Hematopoietic multipotent progenitor cell treated with erythropoietin and hydrocortisone succinate and interleukin-3 and kit ligand, for 4 days (in vitro differentiated cells): ENCODE data around the gene JOSD2.
"Not testable (repeated sequence)": the region's sequence is repeated elsewhere in the genome, so short reads cannot be mapped to it uniquely, and the experiment has no call there.

Experiments
- DNase-seq: peaks from one replicate; pipeline ENCODE4 v3.0.0-alpha.2; 2015

JOSD2 gene

GRCh38 chr19:50475101-50475568 is 35.9 kb downstream of the JOSD2 start:
- DNase-seq = no peak

DNA sequence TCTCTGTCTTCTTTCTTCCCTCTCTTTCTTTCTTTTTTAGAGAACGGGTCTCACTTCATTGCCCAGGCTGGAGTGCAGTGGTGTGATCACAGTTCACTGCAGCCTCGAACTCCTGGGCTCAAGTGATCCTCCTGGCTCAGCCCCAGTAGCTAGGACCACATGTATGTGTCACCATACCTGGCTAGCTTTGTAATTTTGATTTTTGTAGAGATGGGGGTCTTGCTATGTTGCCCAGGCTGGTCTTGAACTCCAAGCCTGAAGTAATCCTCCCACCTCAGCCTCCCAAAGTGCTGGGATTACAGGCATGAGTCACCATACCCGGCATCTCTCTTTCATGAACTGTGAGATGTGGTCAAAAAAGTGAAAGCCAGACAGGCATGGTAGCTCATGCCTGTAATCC is 37.7 kb downstream of the JOSD2 start:
- DNase-seq = not testable (repeated sequence)

DNA sequence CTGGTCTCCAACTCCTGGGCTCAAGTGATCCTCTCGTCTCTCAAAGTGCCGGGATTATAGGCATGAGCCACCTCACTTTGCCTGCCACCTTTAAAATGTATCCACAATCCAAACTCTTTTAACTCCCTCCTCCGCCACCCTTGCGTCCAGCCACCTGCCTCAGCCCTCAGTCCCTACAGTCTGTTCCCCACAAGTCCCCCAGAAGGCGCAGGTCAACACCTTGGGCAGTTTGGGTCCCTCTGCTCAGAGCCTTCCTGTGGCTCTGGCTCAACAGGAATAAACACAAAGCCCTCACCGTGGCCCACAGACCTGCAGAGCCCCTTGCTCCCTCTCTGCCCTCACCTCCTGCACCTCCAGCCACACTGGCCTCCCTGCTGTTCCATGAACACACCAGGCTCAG is 42.2 kb downstream of the JOSD2 start:
- DNase-seq = no peak

- DNase-seq = no peak
Observed at GRCh38 chr19:50467566-50467965, 43.4 kb downstream of the JOSD2 start.

DNA sequence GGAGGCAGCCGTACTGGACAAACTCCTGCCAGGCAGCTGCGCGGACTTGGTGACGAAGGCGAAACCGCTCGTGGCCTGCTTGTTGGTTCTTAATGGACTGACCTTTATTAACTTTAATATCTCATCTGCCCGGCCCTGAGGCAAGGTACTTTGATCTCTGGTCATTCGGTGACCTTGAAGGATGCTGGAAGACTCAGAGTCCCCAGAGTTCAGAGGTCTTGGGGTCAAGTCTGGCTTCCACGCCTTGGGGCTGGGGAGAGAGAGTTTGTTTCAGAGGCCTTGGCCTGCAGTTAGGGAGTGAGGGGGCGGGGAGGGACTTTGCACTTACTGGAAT is 44.3 kb downstream of the JOSD2 start:
- DNase-seq = no peak

DNA sequence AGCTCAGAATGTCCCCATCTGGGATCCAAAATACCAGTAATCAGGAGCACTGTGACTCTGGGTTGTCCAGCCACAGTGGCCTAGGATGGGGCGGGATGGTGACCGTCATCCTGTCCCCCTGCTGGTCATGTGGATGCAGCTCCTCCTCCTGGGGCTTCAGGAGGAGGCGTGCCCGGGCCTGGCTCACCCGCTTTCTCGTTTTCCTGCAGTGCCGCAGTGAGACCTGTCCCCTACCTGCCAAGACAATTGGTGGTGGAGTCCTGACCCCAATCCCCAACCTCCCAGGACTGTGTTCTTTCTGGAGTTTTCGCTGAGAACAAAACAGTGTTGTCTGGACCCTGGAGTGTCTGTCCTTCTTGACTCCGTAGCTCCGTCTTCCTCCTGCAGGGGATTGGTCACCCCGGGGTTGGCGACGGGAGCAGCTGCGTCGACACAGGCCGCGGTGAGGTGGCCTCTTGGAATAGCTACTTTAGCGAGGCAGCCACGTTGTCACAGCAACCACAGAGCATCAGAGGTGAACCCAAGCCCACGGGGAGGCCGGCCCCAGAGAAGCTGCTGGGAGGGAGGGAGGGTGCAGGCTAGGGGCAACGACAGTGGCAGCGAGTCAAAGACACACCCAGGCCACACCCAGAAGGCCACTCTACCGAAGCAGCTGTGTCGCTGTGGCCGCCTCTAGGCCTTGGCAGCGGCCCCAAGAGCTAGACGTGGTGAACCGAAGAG is 44.8 kb downstream of the JOSD2 start:
- peak; percentile 74 for DNase-seq

GRCh38 chr19:50465000-50465399 is 46.0 kb downstream of the JOSD2 start:
- no peak for DNase-seq

- no peak for DNase-seq
Observed at GRCh38 chr19:50464348-50464747, 46.6 kb downstream of the JOSD2 start.

GRCh38 chr19:50462970-50463369 is 48.0 kb downstream of the JOSD2 start:
- DNase-seq = no peak

- peak; percentile 84 for DNase-seq
Observed at GRCh38 chr19:50461066-50461875, 49.7 kb downstream of the JOSD2 start.

GRCh38 chr19:50460161-50460765 is 50.7 kb downstream of the JOSD2 start:
- no peak for DNase-seq

DNA sequence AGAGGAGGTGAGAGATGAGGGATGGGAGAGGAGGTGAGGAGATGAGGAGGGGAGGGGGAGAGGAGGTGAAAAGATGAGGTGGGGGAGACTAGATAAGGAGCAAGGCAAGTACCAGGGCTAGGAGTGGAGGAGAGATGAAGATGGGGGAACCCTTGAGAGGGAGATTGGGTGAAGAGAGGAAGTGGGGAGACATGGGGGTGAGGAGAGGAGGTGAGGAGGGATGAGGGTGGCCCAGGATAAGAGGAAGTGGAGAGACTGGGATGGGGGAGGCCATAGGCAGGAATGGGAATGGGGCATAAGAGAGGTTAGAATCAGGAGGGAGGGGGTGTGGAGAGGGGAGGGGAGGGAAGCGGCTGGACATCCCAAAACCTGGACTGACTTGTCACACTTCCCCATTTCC is 51.4 kb downstream of the JOSD2 start:
- DNase-seq = no peak

DNA sequence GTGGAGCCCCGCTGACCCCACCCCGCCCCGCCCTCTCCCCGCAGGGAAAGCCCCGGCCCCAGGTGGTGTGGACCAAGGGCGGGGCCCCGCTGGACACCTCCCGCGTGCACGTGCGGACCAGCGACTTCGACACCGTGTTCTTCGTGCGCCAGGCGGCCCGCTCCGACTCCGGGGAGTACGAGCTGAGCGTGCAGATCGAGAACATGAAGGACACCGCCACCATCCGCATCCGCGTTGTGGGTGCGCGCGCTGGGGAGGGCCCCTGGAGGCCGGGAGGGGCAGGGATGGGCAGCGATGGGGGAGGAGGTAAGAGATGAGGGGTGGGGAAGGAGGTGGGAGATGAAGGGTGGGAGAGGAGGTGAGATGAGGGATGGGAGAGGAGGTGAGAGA is 51.9 kb downstream of the JOSD2 start:
- no peak for DNase-seq

DNA sequence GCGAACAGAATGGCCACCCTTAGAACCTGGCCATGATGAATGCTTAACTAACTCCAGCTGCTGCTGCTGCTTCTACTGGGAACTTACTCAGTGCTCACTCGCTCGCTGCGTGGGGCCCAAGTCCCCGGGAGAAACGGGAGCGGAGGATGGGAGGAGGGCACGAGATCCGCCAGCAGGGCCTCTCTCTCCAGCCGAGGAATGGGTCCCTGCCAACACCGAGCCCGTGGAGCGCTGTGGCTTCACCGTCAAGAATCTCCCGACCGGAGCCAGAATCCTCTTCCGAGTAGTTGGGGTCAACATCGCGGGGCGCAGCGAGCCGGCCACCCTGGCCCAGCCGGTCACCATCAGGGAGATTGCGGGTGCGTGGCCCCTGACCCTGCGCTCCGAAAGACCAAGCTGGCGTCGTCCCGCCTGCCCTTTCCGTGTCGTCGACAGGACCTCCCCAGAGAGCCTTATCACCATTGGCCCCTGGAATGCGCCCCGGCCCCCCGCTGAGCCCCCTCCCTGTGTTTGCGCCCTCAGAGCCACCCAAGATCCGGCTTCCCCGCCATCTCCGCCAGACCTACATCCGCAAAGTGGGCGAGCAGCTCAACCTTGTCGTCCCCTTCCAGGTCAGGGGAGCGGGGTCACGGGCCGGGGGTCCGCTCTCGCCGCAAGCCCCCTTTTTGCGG is 52.5 kb downstream of the JOSD2 start:
- no peak for DNase-seq

DNA sequence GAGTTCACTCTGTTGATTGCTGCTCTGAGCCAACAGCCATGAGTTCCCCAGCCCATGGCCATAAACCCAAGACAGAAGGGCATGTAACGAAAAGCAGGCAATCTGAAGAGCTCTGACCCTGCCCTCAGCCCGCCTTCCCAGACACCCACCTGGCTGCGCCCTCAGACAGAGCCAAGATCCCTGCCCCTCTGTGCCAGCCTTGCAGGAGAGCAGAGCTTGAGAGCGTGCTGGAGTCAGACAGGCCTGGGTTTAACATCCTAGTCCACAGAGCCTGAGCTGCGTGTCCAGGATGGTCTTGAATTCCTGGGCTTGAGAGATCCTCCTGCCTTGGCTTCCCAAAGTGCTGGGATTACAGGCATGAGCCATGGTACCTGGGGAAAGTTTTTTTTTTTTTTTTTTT is 53.7 kb downstream of the JOSD2 start:
- DNase-seq = no peak
